Measurements from ENCODE around the gene CREB3L2. TPM values are rescaled to one million over a fixed set of nuclear protein-coding genes. Genes with fewer than 3 reads are reported as not detected.

The CREB3L2 gene
- total RNA-seq, 2 donors from 2014 or later: 45.8 to 46.0 TPM

DNA sequence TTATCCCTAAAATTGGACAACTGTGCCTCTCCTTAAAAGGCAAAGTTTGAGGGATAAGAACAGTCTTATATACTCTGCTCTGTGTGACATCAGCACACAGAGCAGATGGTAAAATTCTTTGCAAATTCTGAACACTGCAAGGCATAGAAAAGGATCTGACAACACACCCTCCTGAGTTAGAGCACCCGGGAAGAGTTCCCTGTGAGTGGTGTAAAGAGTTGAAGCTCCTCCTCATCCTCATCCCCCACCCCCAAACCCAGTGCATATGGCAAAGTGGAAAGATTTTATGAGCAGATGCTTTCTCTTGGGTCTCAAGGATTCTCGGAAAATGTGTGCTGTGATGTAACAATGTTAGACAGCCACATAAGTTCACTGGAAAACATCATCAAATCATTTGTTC, 115.1 kb downstream of the CREB3L2 start:
- Histone ChIP-seq H3K9ac (ENCODE audit: low read depth in 2 of 2, low read length in 2 of 2) (no peak overlapping the region), H3K27ac (no peak overlapping the region), H3K4me3 (no peak overlapping the region), H3K27me3 (no peaks in the 10 kb centered on the region), H3K4me1 (no peaks in the 10 kb centered on the region), H3K36me3 (peaks cover 30% of the 10 kb centered on the region), H3K9me3 (no peaks in the 10 kb centered on the region)
- TF ChIP-seq, protein P1, sequence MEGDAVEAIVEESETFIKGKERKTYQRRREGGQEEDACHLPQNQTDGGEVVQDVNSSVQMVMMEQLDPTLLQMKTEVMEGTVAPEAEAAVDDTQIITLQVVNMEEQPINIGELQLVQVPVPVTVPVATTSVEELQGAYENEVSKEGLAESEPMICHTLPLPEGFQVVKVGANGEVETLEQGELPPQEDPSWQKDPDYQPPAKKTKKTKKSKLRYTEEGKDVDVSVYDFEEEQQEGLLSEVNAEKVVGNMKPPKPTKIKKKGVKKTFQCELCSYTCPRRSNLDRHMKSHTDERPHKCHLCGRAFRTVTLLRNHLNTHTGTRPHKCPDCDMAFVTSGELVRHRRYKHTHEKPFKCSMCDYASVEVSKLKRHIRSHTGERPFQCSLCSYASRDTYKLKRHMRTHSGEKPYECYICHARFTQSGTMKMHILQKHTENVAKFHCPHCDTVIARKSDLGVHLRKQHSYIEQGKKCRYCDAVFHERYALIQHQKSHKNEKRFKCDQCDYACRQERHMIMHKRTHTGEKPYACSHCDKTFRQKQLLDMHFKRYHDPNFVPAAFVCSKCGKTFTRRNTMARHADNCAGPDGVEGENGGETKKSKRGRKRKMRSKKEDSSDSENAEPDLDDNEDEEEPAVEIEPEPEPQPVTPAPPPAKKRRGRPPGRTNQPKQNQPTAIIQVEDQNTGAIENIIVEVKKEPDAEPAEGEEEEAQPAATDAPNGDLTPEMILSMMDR (IDR thresholded peaks at IDR 0.05): no peak
- DNase-seq: no peak
- intact Hi-C loops (cut with DNase I): no loop called here

GRCh38 chr7:137886281-137886680, 115.6 kb downstream of the CREB3L2 start:
- H3K9ac ChIP-seq (ENCODE audit: low read depth in 2 of 2, low read length in 2 of 2): no peak overlapping the region
- no peak overlapping the region for H3K4me3 ChIP-seq
- no peaks in the 10 kb centered on the region for H3K9me3 ChIP-seq
- no peak for DNase-seq
- H3K4me1 ChIP-seq: no peaks in the 10 kb centered on the region
- intact Hi-C loops (cut with DNase I): no loop called here
- peaks cover 30% of the 10 kb centered on the region for H3K36me3 ChIP-seq
- TF ChIP-seq, protein P1 (IDR thresholded peaks at IDR 0.05): no peak
- no peak overlapping the region for H3K27ac ChIP-seq
- no peaks in the 10 kb centered on the region for H3K27me3 ChIP-seq

DNA sequence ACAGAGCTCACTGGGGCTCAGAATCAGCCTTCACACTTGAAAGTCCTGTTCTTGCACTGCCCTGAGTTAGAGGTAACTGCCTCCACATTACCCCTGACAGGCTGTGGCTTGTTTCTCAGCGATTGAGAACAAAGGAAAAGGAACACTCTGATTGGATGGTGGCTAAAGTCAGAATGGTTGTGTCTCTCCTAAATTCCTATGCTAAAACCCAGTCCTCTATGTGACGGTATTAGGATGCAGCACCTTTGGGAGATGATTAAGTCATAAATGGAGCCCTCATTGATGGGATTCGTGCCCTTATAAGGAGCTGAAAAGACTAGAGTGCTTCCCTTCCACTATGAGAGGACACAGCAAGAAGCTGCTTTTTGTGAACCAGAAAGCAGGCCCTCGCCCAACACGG, 116.2 kb downstream of the CREB3L2 start:
- Histone ChIP-seq H3K4me3 (no peak overlapping the region), H3K27me3 (no peaks in the 10 kb centered on the region), H3K9ac (ENCODE audit: low read depth in 2 of 2, low read length in 2 of 2) (no peak overlapping the region), H3K27ac (no peak overlapping the region), H3K4me1 (no peaks in the 10 kb centered on the region), H3K9me3 (no peaks in the 10 kb centered on the region), H3K36me3 (peaks cover 30% of the 10 kb centered on the region)
- DNase-seq: no peak
- intact Hi-C loops (cut with DNase I): no loop called here
- TF ChIP-seq, protein P1 (IDR thresholded peaks at IDR 0.05): no peak

- intact Hi-C loops (cut with DNase I): no loop called here
- Histone ChIP-seq H3K9me3 (no peaks in the 10 kb centered on the region), H3K4me1 (no peaks in the 10 kb centered on the region), H3K9ac (ENCODE audit: low read depth in 2 of 2, low read length in 2 of 2) (no peak overlapping the region), H3K27ac (no peak overlapping the region), H3K4me3 (no peak overlapping the region), H3K36me3 (peaks cover 30% of the 10 kb centered on the region), H3K27me3 (no peaks in the 10 kb centered on the region)
- no peak for DNase-seq
- TF ChIP-seq, protein P1 (IDR thresholded peaks at IDR 0.05): no peak
These were observed 119.1 kb downstream of the CREB3L2 start for GRCh38 chr7:137882806-137883205.

DNA sequence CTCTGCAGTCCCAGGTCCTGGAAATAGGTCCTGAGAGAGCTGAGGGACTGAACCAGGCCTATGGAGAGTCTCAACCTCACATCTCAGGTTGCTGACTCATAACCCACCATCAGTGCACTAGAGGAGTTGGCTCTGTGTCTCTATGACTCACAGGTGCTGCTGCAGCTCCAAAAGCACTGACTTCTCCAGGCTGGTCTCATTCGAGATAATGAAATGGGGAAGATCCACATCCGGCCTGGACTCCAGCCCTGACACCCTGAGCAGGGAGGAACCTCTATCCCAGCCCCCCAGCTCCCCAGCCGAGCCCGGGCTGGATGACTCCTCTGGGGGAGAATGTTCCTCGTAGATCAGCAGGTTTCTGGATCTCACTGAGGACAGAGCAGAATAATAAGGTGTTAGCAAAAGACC, 119.6 kb downstream of the CREB3L2 start:
- TF ChIP-seq, protein P1 (IDR thresholded peaks at IDR 0.05): no peak
- intact Hi-C loops (cut with DNase I): no loop called here
- Histone ChIP-seq H3K27ac (no peak overlapping the region), H3K9ac (ENCODE audit: low read depth in 2 of 2, low read length in 2 of 2) (no peak overlapping the region), H3K4me3 (no peak overlapping the region), H3K27me3 (no peaks in the 10 kb centered on the region), H3K4me1 (no peaks in the 10 kb centered on the region), H3K36me3 (peaks cover 30% of the 10 kb centered on the region), H3K9me3 (no peaks in the 10 kb centered on the region)
- no peak for DNase-seq

Measured in colonic mucosa (tissue), 4 donors.